B cell (primary cell): Measurements from ENCODE around the gene MICAL3. TPM values are rescaled to one million over a fixed set of nuclear protein-coding genes. Genes with fewer than 3 reads are reported as not detected.

Experiments used
- ATAC-seq: fragments of 200-7000 bp; cut with Tn5 transposase; one replicate; pipeline ENCODE4 v1.10.0; 2021; ENCODE audit warnings: low read depth, mild to moderate bottlenecking, moderate number of reproducible peaks, moderate library complexity
- CTCF ChIA-PET: fragments of 350-600 bp; sonication (Branson Sonifier 250); formaldehyde crosslinking; loops from one replicate; lab custom pipeline; 2021; ENCODE audit warnings: antibody characterized with exemption, inconsistent platforms; lab: Charles Lee
- POLR2A ChIA-PET: fragments of 350-600 bp; sonication (Branson Sonifier 250); formaldehyde crosslinking; loops from one replicate; lab custom pipeline; 2021; ENCODE audit warnings: antibody characterized with exemption; lab: Charles Lee
- DNase-seq: peaks from one replicate; pipeline ENCODE4 v3.0.0; 2013
- H2AFZ ChIP-seq: 2 replicates; pipeline ENCODE4 v1.6.1; 2012; ENCODE audit warnings: mild to moderate bottlenecking, low read depth, low read length; ENCODE audit not compliant: insufficient read depth, poor library complexity, severe bottlenecking
- H3K27ac ChIP-seq, 2 donors: 1 replicate in 1 of 2; 2 replicates in 1 of 2; pipeline ENCODE4 v1.5.1; 2012 to 2013; ENCODE audit warnings: low read length in 2 of 2, mild to moderate bottlenecking in 2 of 2, moderate library complexity in 1 of 2
- H3K27me3 ChIP-seq, 4 experiments: fragments of 200-600 bp in 1 of 4; sonication (generic) in 1 of 4; replicated peaks in 1 of 4; 1 replicate in 2 of 4; 2 replicates in 2 of 4; pipeline versions ENCODE4 v1.6.1 to v1.7.0; 2013 to 2016; ENCODE audit warnings: low read length in 3 of 4, mild to moderate bottlenecking in 2 of 4, mixed read lengths in 1 of 4, moderate library complexity in 1 of 4; ENCODE audit not compliant: insufficient read depth in 4 of 4, control insufficient read depth in 3 of 4; ENCODE audit errors: control extremely low read depth in 1 of 4
- H3K36me3 ChIP-seq, 2 experiments: replicated peaks in 1 of 2; 1 replicate in 1 of 2; 2 replicates in 1 of 2; pipeline versions ENCODE4 v1.6.1 to v1.7.1; 2013; ENCODE audit warnings: low read length in 1 of 2; ENCODE audit not compliant: insufficient read depth in 2 of 2, control insufficient read depth in 1 of 2; ENCODE audit errors: control extremely low read depth in 1 of 2, extremely low read depth in 1 of 2
- H3K4me1 ChIP-seq, 2 donors: fragments of 200-600 bp in 1 of 2; sonication (generic) in 1 of 2; 1 replicate in 1 of 2; 2 replicates in 1 of 2; pipeline versions ENCODE4 v1.5.1 to v1.6.1; 2013 to 2017; ENCODE audit warnings: low read length in 2 of 2; ENCODE audit not compliant: control insufficient read depth in 2 of 2, insufficient read depth in 2 of 2
- H3K4me2 ChIP-seq: replicated peaks from 2 replicates; pipeline ENCODE3; 2012; ENCODE audit warnings: mild to moderate bottlenecking, low read depth, low read length; ENCODE audit not compliant: poor library complexity, severe bottlenecking
- H3K4me3 ChIP-seq, 5 experiments: fragments of 200-600 bp in 1 of 5; sonication (generic) in 1 of 5; 1 replicate in 3 of 5; 2 replicates in 2 of 5; pipeline versions ENCODE4 v1.5.1 to v1.7.0; 2011 to 2016; ENCODE audit warnings: low read length in 4 of 5, mild to moderate bottlenecking in 4 of 5, low read depth in 2 of 5, control low read depth in 1 of 5, moderate library complexity in 1 of 5; ENCODE audit not compliant: insufficient read depth in 1 of 5; ENCODE audit errors: control extremely low read depth in 1 of 5, extremely low read depth in 1 of 5
- H3K79me2 ChIP-seq: fragments of 200-600 bp; sonication (generic); one replicate; pipeline ENCODE4 v1.6.0; 2016; ENCODE audit warnings: low read length; ENCODE audit not compliant: control insufficient read depth, insufficient read depth
- H3K9ac ChIP-seq: fragments of 200-600 bp; sonication (generic); 2 replicates; pipeline ENCODE4 v1.6.1; 2017; ENCODE audit warnings: mild to moderate bottlenecking, low read length, moderate library complexity
- H3K9me3 ChIP-seq, 3 donors: one replicate each; pipeline versions ENCODE4 v1.6.1 to v1.7.1; 2013; ENCODE audit warnings: low read length in 2 of 3; ENCODE audit not compliant: control insufficient read depth in 2 of 3, insufficient read depth in 1 of 3; ENCODE audit errors: control extremely low read depth in 1 of 3
- H4K20me1 ChIP-seq: 2 replicates; pipeline ENCODE4 v1.6.0; 2012; ENCODE audit warnings: mild to moderate bottlenecking, low read length; ENCODE audit not compliant: insufficient read depth, control insufficient read depth, poor library complexity, severe bottlenecking
- H3K27ac Mint-ChIP-seq: one replicate; pipeline ENCODE4 v1.8.0; 2021; ENCODE audit warnings: mixed read lengths
- H3K27me3 Mint-ChIP-seq: one replicate; pipeline ENCODE4 v1.8.0; 2021; ENCODE audit warnings: mixed read lengths
- H3K4me1 Mint-ChIP-seq: one replicate; pipeline ENCODE4 v1.8.0; 2021; ENCODE audit warnings: mixed read lengths
- H3K4me3 Mint-ChIP-seq: one replicate; pipeline ENCODE4 v1.8.0; 2021; ENCODE audit warnings: mixed read lengths
- H3K9me3 Mint-ChIP-seq: one replicate; pipeline ENCODE4 v1.8.0; 2022; ENCODE audit warnings: mixed read lengths; ENCODE audit not compliant: insufficient read depth
- CTCF ChIP-seq: fragments of 200-600 bp; IDR thresholded peaks from one replicate; pipeline ENCODE4 v1.8.0; 2022; ENCODE audit warnings: antibody characterized with exemption, mild to moderate bottlenecking
- EZH2 ChIP-seq: IDR thresholded peaks from 2 replicates; pipeline ENCODE4 v1.6.1; 2012; ENCODE audit warnings: borderline replicate concordance, low read depth, mild to moderate bottlenecking, moderate library complexity, low read length; ENCODE audit not compliant: insufficient read depth, poor library complexity, severe bottlenecking
- WGBS: methylation state at CpG from one replicate; pipeline ENCODE4 v1.1.5; 2013; ENCODE audit warnings: missing lambda C conversion rate; ENCODE audit not compliant: insufficient coverage; 5-methylcytosine and 5-hydroxymethylcytosine counted together
- intact Hi-C: fragments of 100-400 bp; cut with micrococcal nuclease; formaldehyde crosslinking; loops from one replicate; pipeline ENCODE4 v1.10.0; 2022
- polyA plus RNA-seq: library from polyadenylated mRNA; depleted of rRNA; stranded (reverse); fragments of >200 nt; gene quantifications from 2 replicates; pipeline ENCODE4 v1.2.3, GENCODE V29; 2012
- total RNA-seq, 2 donors: library from RNA; stranded (reverse); fragments of 120-200 nt in 1 of 2; gene quantifications; 1 replicate in 1 of 2; 2 replicates in 1 of 2; pipeline versions ENCODE4 v1.2.3 to v1.2.4, GENCODE V29; 2013 to 2022

Gene MICAL3
- total and polyA plus RNA-seq, 2 donors (not counting 1 experiment from before 2014, with no cell fraction given), result 50.5 to 253 TPM

GRCh38 chr22:17739196-17739975 is 285.0 kb downstream of the MICAL3 start:
- ChIA-PET CTCF (interaction anchor here (0.9 to 5.3 kb wide), 3 partner anchors 46 to 337 kb away, joined by 3 to 58 read pairs (median 3); partner anchors contain the start of gene PEX26), POLR2A (no interaction called here)
- peaks cover 3 to 47% of the 10 kb centered on the region in 2 experiments for H3K36me3 ChIP-seq
- intact Hi-C loops, result no loop called here
- no peaks in the 10 kb centered on the region for H3K27me3 ChIP-seq
- no peaks in the 10 kb centered on the region for H3K27me3 Mint-ChIP-seq
- no peak overlapping the region for H3K9ac ChIP-seq
- no peak overlapping the region for H3K27ac Mint-ChIP-seq
- TF ChIP-seq CTCF (no peak), EZH2 (no peak)
- H3K9me3 Mint-ChIP-seq, result no peaks in the 10 kb centered on the region
- 97% methylated on average over 36 of the region's 36 CpGs for WGBS
- ATAC-seq, result no peak
- H3K79me2 ChIP-seq, result peaks cover 15% of the 10 kb centered on the region
- H3K4me1 ChIP-seq, result peaks cover 0 to 6% of the 10 kb centered on the region in 2 donors
- no peaks in the 10 kb centered on the region for H3K9me3 ChIP-seq
- peaks cover 8% of the 10 kb centered on the region for H3K4me1 Mint-ChIP-seq
- no peak overlapping the region for H3K4me3 ChIP-seq
- H3K4me2 ChIP-seq, result no peak overlapping the region
- DNase-seq, result no peak
- no peak overlapping the region for H2AFZ ChIP-seq
- no peak overlapping the region for H3K4me3 Mint-ChIP-seq
- H4K20me1 ChIP-seq, result no peaks in the 10 kb centered on the region
- no peak overlapping the region for H3K27ac ChIP-seq
